ENCODE data around the gene IRGQ.

The IRGQ gene

DNA sequence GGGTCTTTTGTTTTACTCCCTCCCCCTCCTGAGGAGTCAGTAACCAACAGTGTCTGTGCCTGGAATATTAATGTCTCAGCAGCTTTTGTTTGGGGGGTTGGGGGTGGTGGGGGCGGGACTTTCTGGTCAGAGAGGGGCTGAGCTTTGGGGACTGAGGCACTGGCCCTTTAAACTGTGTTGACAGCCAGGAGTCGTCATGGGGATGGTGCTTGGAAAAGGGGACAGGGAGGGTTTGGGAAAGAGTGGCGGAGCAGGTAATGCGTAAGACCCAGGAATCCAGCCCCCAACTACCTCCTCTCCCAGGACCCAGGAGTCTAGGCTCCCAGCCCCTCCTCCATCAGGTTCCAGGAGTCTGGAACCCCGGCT is 38.6 kb upstream of the IRGQ start:
- Histone ChIP-seq H3K36me3 (ENCODE audit: control insufficient read depth in 4 of 4, insufficient read depth in 4 of 4, low read length in 3 of 4) (no peaks in the 10 kb centered on the region), H3K27me3 (replicated peaks in 2 of 5; ENCODE audit: control insufficient read depth in 4 of 5, insufficient read depth in 5 of 5, low read length in 4 of 5) (peaks cover 5 to 47% (median 26%) of the 10 kb centered on the region in 5 experiments), H3K4me1 (ENCODE audit: control extremely low read depth in 1 of 4, control insufficient read depth in 4 of 4, insufficient read depth in 4 of 4, low read length in 3 of 4) (peaks cover 0 to 10% (median 8%) of the 10 kb centered on the region in 4 experiments), H3K4me3 (ENCODE audit: control insufficient read depth in 1 of 7, extremely low read depth in 1 of 7, insufficient read depth in 4 of 7, low read depth in 2 of 7, low read length in 6 of 7) (no peak overlapping the region), H3K9me3 (ENCODE audit: control extremely low read depth in 1 of 5, control insufficient read depth in 4 of 5, insufficient read depth in 2 of 5, low read depth in 1 of 5, low read length in 4 of 5) (no peaks in the 10 kb centered on the region), H3K27ac (ENCODE audit: insufficient read depth in 1 of 2, low read depth in 1 of 2, low read length in 2 of 2, poor library complexity in 1 of 2, severe bottlenecking in 2 of 2) (no peak overlapping the region)
- CTCF ChIA-PET: interaction anchor here (1.1 to 1.4 kb wide), 2 partner anchors 8 to 10 kb away, joined by 3 to 4 read pairs; no protein-coding TSS in a partner anchor
- POLR2A ChIA-PET: interaction anchor here (0.5 kb wide), 1 partner anchor 65 kb away, joined by 5 read pairs; no protein-coding TSS in a partner anchor
- DNase-seq: no peak
- WGBS (ENCODE audit: insufficient coverage): no CpG with 5 or more reads among the region's 5 CpGs

DNA sequence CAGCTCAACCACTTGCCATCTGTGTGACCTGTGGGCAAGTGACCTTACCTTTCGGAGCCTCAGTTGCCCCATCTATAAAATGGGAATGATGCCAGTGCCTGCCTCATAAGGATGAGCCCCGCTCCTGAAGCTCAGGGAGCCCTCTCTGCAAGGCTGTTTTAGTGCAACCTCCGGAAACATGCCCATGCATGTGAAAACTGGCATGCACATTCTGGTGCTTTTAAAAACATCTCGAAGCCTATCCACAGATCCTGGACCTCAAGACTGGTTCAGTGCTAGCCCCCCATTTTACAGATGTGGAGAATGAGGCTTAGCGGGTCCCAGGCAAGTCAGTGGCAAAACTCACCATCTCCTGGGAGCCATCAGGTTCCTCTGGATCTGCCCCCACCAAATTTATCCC is 38.1 kb upstream of the IRGQ start:
- Histone ChIP-seq H3K27me3 (replicated peaks in 2 of 5; ENCODE audit: control insufficient read depth in 4 of 5, insufficient read depth in 5 of 5, low read length in 4 of 5) (peaks cover 5 to 44% (median 25%) of the 10 kb centered on the region in 5 experiments), H3K9me3 (ENCODE audit: control extremely low read depth in 1 of 5, control insufficient read depth in 4 of 5, insufficient read depth in 2 of 5, low read depth in 1 of 5, low read length in 4 of 5) (no peaks in the 10 kb centered on the region), H3K4me1 (ENCODE audit: control extremely low read depth in 1 of 4, control insufficient read depth in 4 of 4, insufficient read depth in 4 of 4, low read length in 3 of 4) (peaks cover 0 to 8% (median 4%) of the 10 kb centered on the region in 4 experiments), H3K4me3 (ENCODE audit: control insufficient read depth in 1 of 7, extremely low read depth in 1 of 7, insufficient read depth in 4 of 7, low read depth in 2 of 7, low read length in 6 of 7) (no peak overlapping the region), H3K36me3 (ENCODE audit: control insufficient read depth in 4 of 4, insufficient read depth in 4 of 4, low read length in 3 of 4) (no peaks in the 10 kb centered on the region), H3K27ac (ENCODE audit: insufficient read depth in 1 of 2, low read depth in 1 of 2, low read length in 2 of 2, poor library complexity in 1 of 2, severe bottlenecking in 2 of 2) (no peak overlapping the region)
- ChIA-PET POLR2A (interaction anchor here (0.5 kb wide), 1 partner anchor 65 kb away, joined by 5 read pairs; no protein-coding TSS in a partner anchor), CTCF (interaction anchor here (0.7 to 1.1 kb wide), 2 partner anchors 10 to 18 kb away, joined by 3 to 4 read pairs; no protein-coding TSS in a partner anchor)
- 91% methylated on average over 5 of the region's 5 CpGs for WGBS (ENCODE audit: insufficient coverage)
- DNase-seq: no peak

DNA sequence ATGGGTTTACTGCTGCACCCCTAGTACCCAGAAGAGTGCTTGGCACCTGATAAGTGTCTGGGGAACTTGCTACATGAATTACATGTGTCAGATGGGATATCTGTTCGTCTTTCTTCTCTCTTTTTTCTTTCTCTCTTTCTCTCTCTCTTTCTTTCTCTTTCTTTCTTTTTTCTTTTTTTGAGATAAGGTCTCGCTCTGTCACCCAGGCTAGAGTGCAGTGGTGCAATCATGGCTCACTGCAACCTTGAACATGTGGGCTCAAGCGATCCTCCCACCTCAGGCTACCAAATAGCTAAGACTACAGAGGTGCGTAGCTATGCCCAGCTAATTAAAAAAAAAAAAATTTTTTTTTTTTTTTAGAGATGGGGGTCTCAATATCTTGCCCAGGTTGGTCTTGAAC is 37.6 kb upstream of the IRGQ start:
- no peaks in the 10 kb centered on the region for H3K9me3 ChIP-seq (ENCODE audit: control extremely low read depth in 1 of 5, control insufficient read depth in 4 of 5, insufficient read depth in 2 of 5, low read depth in 1 of 5, low read length in 4 of 5)
- ChIA-PET POLR2A (no interaction called here), CTCF (interaction anchor here (0.7 to 1.1 kb wide), 2 partner anchors 9 to 18 kb away, joined by 3 to 4 read pairs; no protein-coding TSS in a partner anchor)
- 93% methylated on average over 2 of the region's 4 CpGs for WGBS (ENCODE audit: insufficient coverage)
- H3K36me3 ChIP-seq (ENCODE audit: control insufficient read depth in 4 of 4, insufficient read depth in 4 of 4, low read length in 3 of 4): no peaks in the 10 kb centered on the region
- no peak overlapping the region for H3K4me3 ChIP-seq (ENCODE audit: control insufficient read depth in 1 of 7, extremely low read depth in 1 of 7, insufficient read depth in 4 of 7, low read depth in 2 of 7, low read length in 6 of 7)
- H3K27me3 ChIP-seq (replicated peaks in 2 of 5; ENCODE audit: control insufficient read depth in 4 of 5, insufficient read depth in 5 of 5, low read length in 4 of 5): peaks cover 5 to 39% (median 22%) of the 10 kb centered on the region in 5 experiments
- H3K27ac ChIP-seq (ENCODE audit: insufficient read depth in 1 of 2, low read depth in 1 of 2, low read length in 2 of 2, poor library complexity in 1 of 2, severe bottlenecking in 2 of 2): no peak overlapping the region
- H3K4me1 ChIP-seq (ENCODE audit: control extremely low read depth in 1 of 4, control insufficient read depth in 4 of 4, insufficient read depth in 4 of 4, low read length in 3 of 4): peaks cover 0 to 8% (median 3%) of the 10 kb centered on the region in 4 experiments
- DNase-seq: no peak

DNA sequence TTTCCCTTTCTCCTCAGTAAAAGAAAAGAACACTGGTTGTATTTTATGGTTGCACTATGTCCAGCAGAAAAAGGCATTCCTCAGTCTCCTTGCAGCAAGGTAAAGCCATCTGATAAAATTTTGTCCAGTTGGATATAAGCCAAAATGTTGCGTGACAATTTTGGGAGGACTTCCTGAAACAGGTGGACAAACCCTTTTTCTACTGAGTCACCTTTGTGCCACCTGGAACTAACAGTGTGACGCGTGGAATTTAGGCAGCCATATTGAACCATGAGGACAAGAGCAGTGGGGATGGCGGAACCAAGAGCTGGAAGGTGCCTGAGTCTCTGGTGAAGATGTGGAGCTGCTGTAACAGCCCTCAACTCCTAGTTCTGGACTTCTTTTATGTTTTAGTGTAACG is 35.6 kb upstream of the IRGQ start:
- no peak overlapping the region for H3K27ac ChIP-seq (ENCODE audit: insufficient read depth in 1 of 2, low read depth in 1 of 2, low read length in 2 of 2, poor library complexity in 1 of 2, severe bottlenecking in 2 of 2)
- H3K9me3 ChIP-seq (ENCODE audit: control extremely low read depth in 1 of 5, control insufficient read depth in 4 of 5, insufficient read depth in 2 of 5, low read depth in 1 of 5, low read length in 4 of 5): no peaks in the 10 kb centered on the region
- no peak overlapping the region for H3K4me3 ChIP-seq (ENCODE audit: control insufficient read depth in 1 of 7, extremely low read depth in 1 of 7, insufficient read depth in 4 of 7, low read depth in 2 of 7, low read length in 6 of 7)
- 95% methylated on average over 4 of the region's 5 CpGs for WGBS (ENCODE audit: insufficient coverage)
- ChIA-PET POLR2A (no interaction called here), CTCF (no interaction called here)
- H3K27me3 ChIP-seq (replicated peaks in 2 of 5; ENCODE audit: control insufficient read depth in 4 of 5, insufficient read depth in 5 of 5, low read length in 4 of 5): peaks cover 0 to 35% (median 8%) of the 10 kb centered on the region in 5 experiments
- no peak for DNase-seq
- peaks cover 0 to 8% (median 4%) of the 10 kb centered on the region in 4 experiments for H3K4me1 ChIP-seq (ENCODE audit: control extremely low read depth in 1 of 4, control insufficient read depth in 4 of 4, insufficient read depth in 4 of 4, low read length in 3 of 4)
- no peaks in the 10 kb centered on the region for H3K36me3 ChIP-seq (ENCODE audit: control insufficient read depth in 4 of 4, insufficient read depth in 4 of 4, low read length in 3 of 4)

DNA sequence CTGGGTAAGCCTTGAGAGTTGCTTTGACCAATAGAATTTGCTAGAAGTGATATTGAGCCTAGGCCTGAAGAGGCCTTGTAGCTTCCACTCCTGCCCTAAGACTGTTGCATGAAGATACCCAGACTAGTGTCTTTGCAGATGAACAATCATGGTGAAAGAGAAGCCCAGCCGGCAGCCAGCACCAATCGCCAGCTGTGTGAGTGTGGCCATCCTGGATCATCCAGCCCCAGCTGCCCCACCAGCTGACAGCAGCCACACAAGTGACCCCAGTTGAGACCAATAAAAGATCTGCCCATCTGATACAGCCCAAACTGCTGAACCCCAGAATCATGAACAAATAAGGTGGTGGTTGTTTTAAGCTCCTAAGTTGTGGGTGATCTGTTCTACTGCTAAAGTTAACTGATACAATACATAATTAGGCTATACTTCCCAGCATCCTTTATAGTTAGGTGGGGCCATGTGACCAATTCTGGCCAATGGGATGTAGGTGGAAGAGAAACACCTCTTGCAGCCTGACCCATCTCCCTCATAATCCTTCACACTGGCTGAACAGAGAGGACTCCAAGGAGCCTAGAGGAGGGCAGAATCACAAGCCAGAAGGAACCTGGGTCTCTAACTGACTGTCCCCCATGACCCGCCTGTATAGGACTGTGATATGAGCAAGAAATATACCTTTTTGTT is 32.9 kb upstream of the IRGQ start:
- H3K9me3 ChIP-seq (ENCODE audit: control extremely low read depth in 1 of 5, control insufficient read depth in 4 of 5, insufficient read depth in 2 of 5, low read depth in 1 of 5, low read length in 4 of 5): no peaks in the 10 kb centered on the region
- ChIA-PET CTCF (interaction anchor here (1.2 to 1.7 kb wide), 4 partner anchors 8 to 29 kb away, joined by 3 to 4 read pairs (median 4); no protein-coding TSS in a partner anchor), POLR2A (no interaction called here)
- H3K27me3 ChIP-seq (replicated peaks in 2 of 5; ENCODE audit: control insufficient read depth in 4 of 5, insufficient read depth in 5 of 5, low read length in 4 of 5): peaks cover 0 to 21% (median 5%) of the 10 kb centered on the region in 5 experiments
- DNase-seq: no peak
- H3K4me3 ChIP-seq (ENCODE audit: control insufficient read depth in 1 of 7, extremely low read depth in 1 of 7, insufficient read depth in 4 of 7, low read depth in 2 of 7, low read length in 6 of 7): no peak overlapping the region
- H3K27ac ChIP-seq (ENCODE audit: insufficient read depth in 1 of 2, low read depth in 1 of 2, low read length in 2 of 2, poor library complexity in 1 of 2, severe bottlenecking in 2 of 2): no peak overlapping the region
- no peaks in the 10 kb centered on the region for H3K36me3 ChIP-seq (ENCODE audit: control insufficient read depth in 4 of 4, insufficient read depth in 4 of 4, low read length in 3 of 4)
- 100% methylated on average over 3 of the region's 3 CpGs for WGBS (ENCODE audit: insufficient coverage)
- peaks cover 0 to 12% (median 5%) of the 10 kb centered on the region in 4 experiments for H3K4me1 ChIP-seq (ENCODE audit: control extremely low read depth in 1 of 4, control insufficient read depth in 4 of 4, insufficient read depth in 4 of 4, low read length in 3 of 4)

DNA sequence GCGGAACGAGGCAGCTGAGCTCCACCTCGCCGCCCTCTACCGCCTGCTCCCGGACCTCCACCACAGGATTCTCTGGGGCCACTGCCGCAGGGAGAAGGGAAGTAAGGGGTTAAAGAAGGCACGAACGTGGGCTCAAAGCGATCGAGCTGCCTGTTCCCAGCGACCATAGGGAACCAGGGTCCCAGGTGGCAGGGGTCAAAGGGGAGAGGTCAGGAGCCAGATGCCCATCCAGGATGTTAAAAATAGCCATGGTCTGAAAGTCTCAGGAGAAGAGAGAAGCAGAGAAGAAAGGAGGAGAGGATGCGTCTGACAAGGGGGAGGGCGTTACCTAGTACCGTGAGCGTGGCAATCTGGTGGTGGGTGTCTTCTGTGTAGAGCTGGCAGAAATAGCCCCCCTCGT is 30.9 kb upstream of the IRGQ start:
- no peak overlapping the region for H3K27ac ChIP-seq (ENCODE audit: insufficient read depth in 1 of 2, low read depth in 1 of 2, low read length in 2 of 2, poor library complexity in 1 of 2, severe bottlenecking in 2 of 2)
- H3K4me1 ChIP-seq (ENCODE audit: control extremely low read depth in 1 of 4, control insufficient read depth in 4 of 4, insufficient read depth in 4 of 4, low read length in 3 of 4): peaks cover 0 to 12% (median 5%) of the 10 kb centered on the region in 4 experiments
- WGBS (ENCODE audit: insufficient coverage): 49% methylated on average over 15 of the region's 17 CpGs
- no peak overlapping the region for H3K4me3 ChIP-seq (ENCODE audit: control insufficient read depth in 1 of 7, extremely low read depth in 1 of 7, insufficient read depth in 4 of 7, low read depth in 2 of 7, low read length in 6 of 7)
- ChIA-PET CTCF (interaction anchor here (0.9 to 3.6 kb wide), 6 partner anchors 8 to 91 kb away, joined by 3 to 24 read pairs (median 4); no protein-coding TSS in a partner anchor), POLR2A (no interaction called here)
- H3K9me3 ChIP-seq (ENCODE audit: control extremely low read depth in 1 of 5, control insufficient read depth in 4 of 5, insufficient read depth in 2 of 5, low read depth in 1 of 5, low read length in 4 of 5): no peaks in the 10 kb centered on the region
- H3K27me3 ChIP-seq (replicated peaks in 2 of 5; ENCODE audit: control insufficient read depth in 4 of 5, insufficient read depth in 5 of 5, low read length in 4 of 5): peaks cover 0 to 21% (median 5%) of the 10 kb centered on the region in 5 experiments
- DNase-seq: no peak
- H3K36me3 ChIP-seq (ENCODE audit: control insufficient read depth in 4 of 4, insufficient read depth in 4 of 4, low read length in 3 of 4): no peaks in the 10 kb centered on the region

DNA sequence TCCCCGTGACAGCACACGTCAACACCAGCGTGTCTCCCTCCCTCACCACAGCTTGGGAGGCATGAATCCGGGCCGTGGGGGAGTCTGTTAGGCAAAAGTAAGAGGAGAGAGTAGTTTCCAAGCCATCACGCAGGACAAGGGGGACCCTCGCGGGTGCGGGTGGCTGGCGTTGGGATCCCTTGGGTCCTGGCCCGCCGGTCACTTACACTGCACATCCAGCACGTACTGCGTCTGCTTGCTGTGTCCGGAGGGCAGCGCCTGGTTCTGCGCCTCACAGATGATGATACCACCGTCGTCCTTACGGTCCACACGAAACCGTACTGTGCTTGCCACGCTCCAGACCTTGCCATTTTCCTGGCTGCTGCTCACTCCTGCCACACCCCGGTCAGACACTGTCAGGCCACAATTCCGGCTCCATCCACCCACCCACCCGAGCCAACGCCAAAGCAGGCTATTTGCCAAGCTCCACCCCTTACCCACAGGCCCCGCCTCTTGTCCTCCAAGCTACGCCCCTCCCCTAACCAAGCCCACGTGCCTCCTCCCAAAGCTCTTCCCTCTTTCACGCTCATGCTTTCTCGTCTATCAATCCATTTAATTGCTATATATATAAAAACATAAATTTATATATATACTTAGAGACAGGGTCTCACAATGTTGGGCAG is 30.1 kb upstream of the IRGQ start:
- Histone ChIP-seq H3K4me3 (ENCODE audit: control insufficient read depth in 1 of 7, extremely low read depth in 1 of 7, insufficient read depth in 4 of 7, low read depth in 2 of 7, low read length in 6 of 7) (no peak overlapping the region), H3K27me3 (replicated peaks in 2 of 5; ENCODE audit: control insufficient read depth in 4 of 5, insufficient read depth in 5 of 5, low read length in 4 of 5) (peaks cover 0 to 21% (median 5%) of the 10 kb centered on the region in 5 experiments)

More for the DNA sequence above, 30.1 kb upstream of the IRGQ start:
- Histone ChIP-seq H3K36me3 (ENCODE audit: control insufficient read depth in 4 of 4, insufficient read depth in 4 of 4, low read length in 3 of 4) (no peaks in the 10 kb centered on the region), H3K4me1 (ENCODE audit: control extremely low read depth in 1 of 4, control insufficient read depth in 4 of 4, insufficient read depth in 4 of 4, low read length in 3 of 4) (peaks cover 0 to 12% (median 5%) of the 10 kb centered on the region in 4 experiments), H3K9me3 (ENCODE audit: control extremely low read depth in 1 of 5, control insufficient read depth in 4 of 5, insufficient read depth in 2 of 5, low read depth in 1 of 5, low read length in 4 of 5) (no peaks in the 10 kb centered on the region), H3K27ac (ENCODE audit: insufficient read depth in 1 of 2, low read depth in 1 of 2, low read length in 2 of 2, poor library complexity in 1 of 2, severe bottlenecking in 2 of 2) (no peak overlapping the region)
- 77% methylated on average over 22 of the region's 32 CpGs for WGBS (ENCODE audit: insufficient coverage)
- ChIA-PET POLR2A (no interaction called here), CTCF (interaction anchor here (0.9 to 3.6 kb wide), 8 partner anchors 9 to 91 kb away, joined by 3 to 24 read pairs (median 4); no protein-coding TSS in a partner anchor)
- peak; percentile 47 to 71 (median 61) for DNase-seq
